Anterior cingulate cortex (tissue), 58 donors: ENCODE results near the gene EIPR1.
"Not testable (repeated sequence)": the region's sequence is repeated elsewhere in the genome, so short reads cannot be mapped to it uniquely, and the experiment has no call there.

Experiments
- DNase-seq, 58 donors: peaks; one replicate each; lab custom pipeline; 2025; lab: John Stamatoyannopoulos, UW

The EIPR1 gene

GRCh38 chr2:3183766-3184165, 193.9 kb downstream of the EIPR1 start:
- DNase-seq = no peak

- no peak for DNase-seq
Observed at GRCh38 chr2:3182848-3183247, 194.8 kb downstream of the EIPR1 start.

GRCh38 chr2:3181416-3182010, 196.1 kb downstream of the EIPR1 start:
- no peak for DNase-seq

GRCh38 chr2:3180909-3181221, 196.8 kb downstream of the EIPR1 start:
- DNase-seq = not testable (repeated sequence)

- no peak for DNase-seq
Observed at GRCh38 chr2:3180082-3180908, 197.3 kb downstream of the EIPR1 start.

- DNase-seq = no peak
Observed at GRCh38 chr2:3179626-3180025, 198.0 kb downstream of the EIPR1 start.

- no peak for DNase-seq
Observed at GRCh38 chr2:3179208-3179607, 198.4 kb downstream of the EIPR1 start.

GRCh38 chr2:3178578-3179031, 199.0 kb downstream of the EIPR1 start:
- DNase-seq = no peak

- no peak for DNase-seq
Observed at GRCh38 chr2:3177891-3178577, 199.6 kb downstream of the EIPR1 start.

GRCh38 chr2:3176869-3177255, 200.8 kb downstream of the EIPR1 start:
- no peak for DNase-seq

GRCh38 chr2:3176071-3176868, 201.3 kb downstream of the EIPR1 start:
- DNase-seq = no peak

- no peak for DNase-seq
Observed at GRCh38 chr2:3175568-3175955, 202.1 kb downstream of the EIPR1 start.

- DNase-seq = no peak
Observed at GRCh38 chr2:3174626-3175567, 202.7 kb downstream of the EIPR1 start.

GRCh38 chr2:3173031-3173430, 204.6 kb downstream of the EIPR1 start:
- DNase-seq = no peak

- no peak for DNase-seq
Observed at GRCh38 chr2:3172265-3172935, 205.2 kb downstream of the EIPR1 start.

- DNase-seq = no peak
Observed at GRCh38 chr2:3171564-3172264, 205.9 kb downstream of the EIPR1 start.

- DNase-seq = no peak
Observed at GRCh38 chr2:3170792-3171455, 206.7 kb downstream of the EIPR1 start.
